HEK293T (cell line): ENCODE measurements around the gene STS.

Source experiments
- CTCF ChIA-PET: fragments of 350-600 bp; formaldehyde crosslinking; extraction: SDS; loops from one replicate; lab custom pipeline; 2021; ENCODE audit warnings: antibody characterized with exemption, inconsistent platforms; lab: Yijun Ruan, JAX
- POLR2A ChIA-PET: fragments of 350-600 bp; formaldehyde crosslinking; extraction: SDS; loops from one replicate; lab custom pipeline; 2020; ENCODE audit warnings: antibody characterized with exemption, inconsistent platforms; lab: Yijun Ruan, JAX
- DNase-seq: peaks from one replicate; pipeline ENCODE4 v3.0.0; 2012; ENCODE audit warnings: mixed read lengths; ENCODE audit errors: extremely low spot score
- ARNT ChIP-seq: fragments of 450-650 bp; IDR thresholded peaks from 2 replicates; pipeline ENCODE4 v1.6.1; 2017; ENCODE audit warnings: mild to moderate bottlenecking
- BHLHE40 ChIP-seq: fragments of 450-650 bp; IDR thresholded peaks from 2 replicates; pipeline ENCODE4 v1.6.1; 2016; ENCODE audit warnings: mild to moderate bottlenecking, moderate library complexity, borderline replicate concordance
- CTBP1 ChIP-seq: fragments of 450-650 bp; IDR thresholded peaks from 2 replicates; pipeline ENCODE4 v1.6.1; 2016; ENCODE audit warnings: borderline replicate concordance
- ELF4 ChIP-seq: fragments of 450-650 bp; IDR thresholded peaks from 2 replicates; pipeline ENCODE4 v1.6.1; 2017; ENCODE audit warnings: antibody characterized with exemption
- FOXA1 ChIP-seq: fragments of 450-650 bp; IDR thresholded peaks from 2 replicates; pipeline ENCODE4 v1.6.1; 2016; ENCODE audit warnings: mild to moderate bottlenecking
- FOXK2 ChIP-seq: fragments of 450-650 bp; IDR thresholded peaks from 2 replicates; pipeline ENCODE4 v1.6.1; 2016; ENCODE audit warnings: mild to moderate bottlenecking
- FOXM1 ChIP-seq: fragments of 450-650 bp; IDR thresholded peaks from 2 replicates; pipeline ENCODE4 v1.6.1; 2017; ENCODE audit warnings: mild to moderate bottlenecking, borderline replicate concordance
- HDGF ChIP-seq: fragments of 450-650 bp; IDR thresholded peaks from 2 replicates; pipeline ENCODE4 v1.6.1; 2017; ENCODE audit warnings: antibody characterized with exemption, borderline replicate concordance
- L3MBTL2 ChIP-seq: fragments of 450-650 bp; conservative IDR thresholded peaks from 2 replicates; pipeline ENCODE4 v1.6.1; 2016; ENCODE audit warnings: mild to moderate bottlenecking
- LEF1 ChIP-seq: fragments of 450-650 bp; IDR thresholded peaks from 2 replicates; pipeline ENCODE4 v1.6.1; 2017; ENCODE audit warnings: mild to moderate bottlenecking, borderline replicate concordance
- NFRKB ChIP-seq: fragments of 450-650 bp; IDR thresholded peaks from 2 replicates; pipeline ENCODE4 v1.6.1; 2016; ENCODE audit warnings: mild to moderate bottlenecking, moderate library complexity
- PKNOX1 ChIP-seq: fragments of 450-650 bp; IDR thresholded peaks from 2 replicates; pipeline ENCODE4 v1.6.1; 2016
- SP1 ChIP-seq: fragments of 450-650 bp; IDR thresholded peaks from 2 replicates; pipeline ENCODE4 v1.6.1; 2017
- SUZ12 ChIP-seq: fragments of 450-650 bp; IDR thresholded peaks from 2 replicates; pipeline ENCODE4 v1.6.1; 2016; ENCODE audit warnings: mild to moderate bottlenecking
- TARDBP ChIP-seq: fragments of 450-650 bp; IDR thresholded peaks from 2 replicates; pipeline ENCODE4 v1.6.1; 2016
- ZNF384 ChIP-seq: fragments of 450-650 bp; IDR thresholded peaks from 2 replicates; pipeline ENCODE4 v1.6.1; 2016

The STS gene

GRCh38 chrX:7146020-7146702 is 1.4 kb upstream of the STS start:
- no peak for TF ChIP-seq SP1
- TF ChIP-seq SUZ12, result no peak
- TF ChIP-seq NFRKB, result no peak
- no peak for TF ChIP-seq ELF4
- TF ChIP-seq L3MBTL2, result no peak
- TF ChIP-seq HDGF, result no peak
- no peak for TF ChIP-seq TARDBP
- no peak for TF ChIP-seq ZNF384
- no peak for TF ChIP-seq LEF1
- TF ChIP-seq FOXK2, result no peak
- no peak for TF ChIP-seq PKNOX1
- TF ChIP-seq FOXA1, result no peak
- TF ChIP-seq FOXM1, result no peak
- no peak for TF ChIP-seq BHLHE40
- ChIA-PET POLR2A (no interaction called here), CTCF (no interaction called here)
- DNase-seq, result no peak

GRCh38 chrX:7146703-7147412 is 654 bp upstream of the STS start:
- ChIA-PET CTCF (interaction anchor here (1.4 kb wide), 1 partner anchor 15 kb away, joined by 4 read pairs; no protein-coding TSS in a partner anchor), POLR2A (interaction anchor here (1.0 kb wide), 1 partner anchor 11 kb away, joined by 5 read pairs; no protein-coding TSS in a partner anchor)
- no peak for DNase-seq
- TF ChIP-seq ZNF384 (peak; percentile 73), ARNT (no peak), SUZ12 (no peak), L3MBTL2 (no peak), FOXK2 (no peak), ELF4 (no peak), TARDBP (no peak), CTBP1 (no peak)

GRCh38 chrX:7147978-7148854 is 704 bp downstream of the STS start, which contains the start of gene PUDP:
Gene PUDP, minus strand, starts transcription at chrX:7148153. Its CDS starts 40 bp downstream, at chrX:7148113.
- CTCF ChIA-PET, result interaction anchor here (1.4 kb wide), 1 partner anchor 16 kb away, joined by 4 read pairs; no protein-coding TSS in a partner anchor
- DNase-seq, result peak; percentile 75
- no peak for TF ChIP-seq CTBP1
- peak; percentile 27; the same call in 1 of the 2 replicates for TF ChIP-seq L3MBTL2
- POLR2A ChIA-PET, result interaction anchor here (0.9 kb wide), 1 partner anchor 14 kb away, joined by 3 read pairs; no protein-coding TSS in a partner anchor

- POLR2A ChIA-PET, result no interaction called here
Observed at GRCh38 chrX:7149411-7149810, 1.9 kb downstream of the STS start.

GRCh38 chrX:7153231-7153630 is 5.7 kb downstream of the STS start:
- ChIA-PET POLR2A (no interaction called here), CTCF (no interaction called here)
- DNase-seq, result no peak
- TF ChIP-seq FOXK2, result no peak
- TF ChIP-seq FOXM1, result no peak
- no peak for TF ChIP-seq CTBP1
- TF ChIP-seq TARDBP, result no peak
- TF ChIP-seq ELF4, result no peak
- TF ChIP-seq ZNF384, result no peak
- no peak for TF ChIP-seq ARNT
- TF ChIP-seq SP1, result no peak
- no peak for TF ChIP-seq PKNOX1
- TF ChIP-seq BHLHE40, result no peak
- no peak for TF ChIP-seq LEF1

More at GRCh38 chrX:7149411-7149810, 1.9 kb downstream of the STS start:
- CTCF ChIA-PET, result no interaction called here
- no peak for DNase-seq
- TF ChIP-seq ARNT (no peak), HDGF (no peak), CTBP1 (no peak), FOXM1 (no peak), ELF4 (no peak), SP1 (no peak), BHLHE40 (no peak), NFRKB (no peak), ZNF384 (no peak), SUZ12 (no peak)

GRCh38 chrX:7154041-7154597 is 6.6 kb downstream of the STS start:
- ChIA-PET CTCF (no interaction called here), POLR2A (interaction anchor here (0.9 kb wide), 1 partner anchor 13 kb away, joined by 3 read pairs; no protein-coding TSS in a partner anchor)
- no peak for DNase-seq
- TF ChIP-seq FOXK2 (no peak), HDGF (no peak), TARDBP (no peak), LEF1 (no peak), NFRKB (no peak), FOXA1 (no peak), ARNT (no peak), BHLHE40 (no peak), SUZ12 (no peak), ZNF384 (no peak), FOXM1 (no peak)
